Mammary epithelial cell (primary cell): Measurements from ENCODE around the gene SHISA3.

Experiments
- CTCF ChIP-seq, 2 donors: IDR thresholded peaks in 1 of 2; conservative IDR thresholded peaks in 1 of 2; 2 replicates each; pipeline ENCODE4 v1.5.1; 2011 to 2012; ENCODE audit warnings: inconsistent platforms in 2 of 2, low read length in 2 of 2, mild to moderate bottlenecking in 2 of 2, control low read depth in 1 of 2, low read depth in 1 of 2; ENCODE audit not compliant: insufficient read depth in 1 of 2; ENCODE audit errors: extremely low read depth in 1 of 2
- EZH2 ChIP-seq: IDR thresholded peaks from 2 replicates; pipeline ENCODE4 v1.6.1; 2012; ENCODE audit warnings: low read length, inconsistent platforms, borderline replicate concordance

- TF ChIP-seq CTCF (conservative IDR thresholded peaks at IDR 0.05 in 1 of 2, IDR thresholded peaks at IDR 0.05 in 1 of 2; ENCODE audit: extremely low read depth in 1 of 2, insufficient read depth in 1 of 2, low read depth in 1 of 2, low read length in 2 of 2) (no peak), EZH2 (no peak)
Observed at GRCh38 chr4:42404001-42404400, 6.7 kb downstream of the SHISA3 start.
